Measurements from ENCODE around the gene CERS1.

The CERS1 gene

GRCh38 chr19:18848878-18849661 is 46.9 kb downstream of the CERS1 start:
- Mint-ChIP-seq H3K27me3 (no peaks in the 10 kb centered on the region), H3K4me1 (ENCODE audit: low read depth in 2 of 2) (peaks cover 45 to 49% of the 10 kb centered on the region in 2 donors), H3K36me3 (ENCODE audit: insufficient read depth) (peaks cover 71% of the 10 kb centered on the region), H3K9me3 (no peaks in the 10 kb centered on the region), H3K4me3 (peak overlapping the region; percentile 47 to 76), H3K27ac (peak overlapping the region; percentile 83 to 90)
- DNase-seq (no peak), ATAC-seq (replicated peaks) (no peak)

GRCh38 chr19:18847549-18848463 is 48.2 kb downstream of the CERS1 start:
- Mint-ChIP-seq H3K4me3 (peak overlapping the region in 1 of 2 donors; percentile 53), H3K9me3 (no peaks in the 10 kb centered on the region), H3K36me3 (ENCODE audit: insufficient read depth) (peaks cover 62% of the 10 kb centered on the region), H3K4me1 (ENCODE audit: low read depth in 2 of 2) (peaks cover 58 to 61% of the 10 kb centered on the region in 2 donors), H3K27ac (peak overlapping the region; percentile 82 to 90), H3K27me3 (no peaks in the 10 kb centered on the region)
- ATAC-seq (replicated peaks) (no peak), DNase-seq (no peak)

- H3K36me3 Mint-ChIP-seq (ENCODE audit: insufficient read depth), result peaks cover 60% of the 10 kb centered on the region
- H3K27ac Mint-ChIP-seq, result peak overlapping the region; percentile 62 to 82
- DNase-seq (peak; percentile 44 to 64 (median 61)), ATAC-seq (replicated peaks) (peak; percentile 68)
- no peaks in the 10 kb centered on the region for H3K27me3 Mint-ChIP-seq
- H3K4me1 Mint-ChIP-seq (ENCODE audit: low read depth in 2 of 2), result peaks cover 61 to 65% of the 10 kb centered on the region in 2 donors
- H3K9me3 Mint-ChIP-seq, result no peaks in the 10 kb centered on the region
- H3K4me3 Mint-ChIP-seq, result peak overlapping the region; percentile 45 to 53
Observed at GRCh38 chr19:18846862-18847548, 49.0 kb downstream of the CERS1 start.

GRCh38 chr19:18845961-18846360 is 50.0 kb downstream of the CERS1 start:
- DNase-seq (no peak), ATAC-seq (replicated peaks) (no peak)
- Mint-ChIP-seq H3K27ac (peak overlapping the region; percentile 56 to 62), H3K4me3 (peak overlapping the region; percentile 13 to 53), H3K36me3 (ENCODE audit: insufficient read depth) (peaks cover 50% of the 10 kb centered on the region), H3K27me3 (no peaks in the 10 kb centered on the region), H3K9me3 (no peaks in the 10 kb centered on the region), H3K4me1 (ENCODE audit: low read depth in 2 of 2) (peaks cover 71 to 76% of the 10 kb centered on the region in 2 donors)

DNA sequence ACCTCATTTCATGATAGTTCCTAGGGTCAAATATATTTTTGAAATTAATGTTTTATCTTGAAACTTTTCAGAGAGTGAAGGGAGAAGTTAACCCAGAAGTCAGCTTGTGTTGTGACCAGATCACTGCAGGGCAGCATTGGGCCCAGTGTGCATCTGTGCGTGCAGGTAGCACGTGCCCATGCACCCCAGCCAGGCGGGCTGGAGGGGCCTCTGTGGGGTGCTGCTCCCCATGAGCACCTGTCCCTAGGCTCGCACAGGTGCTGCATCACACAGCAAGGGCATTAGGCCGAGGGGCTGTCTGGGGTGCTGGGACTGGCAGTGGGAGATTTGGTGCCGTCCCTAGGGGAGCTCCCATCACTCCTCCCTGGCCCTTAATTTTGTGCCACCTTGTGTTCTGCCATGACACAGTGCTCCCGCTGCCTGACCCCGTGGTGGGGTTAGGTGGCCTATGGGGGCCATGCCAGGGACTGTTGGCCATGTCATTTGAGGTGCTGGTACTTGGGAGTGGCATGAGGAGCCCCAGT is 51.1 kb downstream of the CERS1 start:
- Mint-ChIP-seq H3K4me1 (ENCODE audit: low read depth in 2 of 2) (peaks cover 77 to 79% of the 10 kb centered on the region in 2 donors), H3K9me3 (no peaks in the 10 kb centered on the region), H3K36me3 (ENCODE audit: insufficient read depth) (peaks cover 45% of the 10 kb centered on the region), H3K27me3 (no peaks in the 10 kb centered on the region), H3K27ac (peak overlapping the region; percentile 77 to 88), H3K4me3 (peak overlapping the region; percentile 68 to 72)
- DNase-seq, result no peak
- ATAC-seq (replicated peaks), result no peak

- Mint-ChIP-seq H3K27ac (peak overlapping the region; percentile 77 to 88), H3K4me1 (ENCODE audit: low read depth in 2 of 2) (peaks cover 72% of the 10 kb centered on the region in 2 donors), H3K9me3 (no peaks in the 10 kb centered on the region)
Observed at GRCh38 chr19:18843960-18844359, 52.0 kb downstream of the CERS1 start.

DNA sequence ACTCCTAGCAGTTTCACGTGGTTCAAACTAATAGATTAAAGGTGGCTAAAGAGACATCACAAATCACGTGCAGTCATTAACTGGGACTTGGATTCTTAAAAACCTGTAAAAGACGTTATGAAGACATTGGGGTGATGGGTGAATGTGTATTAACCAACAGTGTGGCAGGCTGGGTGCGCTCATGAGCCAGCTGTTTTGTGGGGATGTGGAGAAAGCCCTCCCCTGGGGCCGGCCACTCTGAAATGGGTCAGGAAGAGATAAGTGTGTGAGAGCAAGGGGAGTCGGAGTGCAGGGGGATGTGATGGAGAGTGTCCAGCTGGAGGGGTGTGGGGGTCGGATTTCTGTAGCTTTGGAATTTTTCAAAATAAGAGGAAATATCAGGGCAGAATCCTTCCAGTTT is 53.8 kb downstream of the CERS1 start:
- Mint-ChIP-seq H3K27me3 (no peaks in the 10 kb centered on the region), H3K36me3 (ENCODE audit: insufficient read depth) (peaks cover 46% of the 10 kb centered on the region), H3K9me3 (no peaks in the 10 kb centered on the region), H3K4me3 (peak overlapping the region; percentile 65 to 66), H3K27ac (peak overlapping the region; percentile 77 to 78), H3K4me1 (ENCODE audit: low read depth in 2 of 2) (peaks cover 75 to 81% of the 10 kb centered on the region in 2 donors)
- DNase-seq (no peak), ATAC-seq (replicated peaks) (no peak)

More at GRCh38 chr19:18843960-18844359, 52.0 kb downstream of the CERS1 start:
- peak overlapping the region; percentile 68 to 72 for H3K4me3 Mint-ChIP-seq
- DNase-seq (no peak), ATAC-seq (replicated peaks) (peak; percentile 18)
- H3K36me3 Mint-ChIP-seq (ENCODE audit: insufficient read depth), result peaks cover 46% of the 10 kb centered on the region
- no peaks in the 10 kb centered on the region for H3K27me3 Mint-ChIP-seq

DNA sequence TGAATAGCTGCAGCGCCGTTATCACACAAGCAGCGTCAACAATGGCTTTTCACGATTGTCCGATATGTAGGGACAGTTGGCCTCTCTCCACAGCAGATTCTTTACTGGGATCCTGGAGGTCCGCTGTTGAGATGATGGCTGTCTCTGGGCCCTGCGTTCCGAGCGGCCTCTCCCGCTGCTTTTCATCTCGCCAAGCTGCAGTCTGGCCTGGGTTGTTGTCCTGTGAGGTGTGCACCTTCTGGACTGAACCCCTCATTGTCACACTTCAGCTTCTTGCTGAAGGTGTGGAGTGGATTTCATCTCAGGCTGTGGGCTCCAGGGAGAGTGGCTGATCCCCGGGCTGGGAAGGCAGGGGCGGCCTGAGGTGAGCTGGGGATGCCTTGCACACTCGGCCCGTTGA is 54.6 kb downstream of the CERS1 start:
- DNase-seq (no peak), ATAC-seq (replicated peaks) (no peak)
- peak overlapping the region; percentile 65 to 66 for H3K4me3 Mint-ChIP-seq
- peak overlapping the region; percentile 78 to 86 for H3K27ac Mint-ChIP-seq
- no peaks in the 10 kb centered on the region for H3K27me3 Mint-ChIP-seq
- peaks cover 74 to 79% of the 10 kb centered on the region in 2 donors for H3K4me1 Mint-ChIP-seq (ENCODE audit: low read depth in 2 of 2)
- no peaks in the 10 kb centered on the region for H3K9me3 Mint-ChIP-seq
- H3K36me3 Mint-ChIP-seq (ENCODE audit: insufficient read depth), result peaks cover 46% of the 10 kb centered on the region

GRCh38 chr19:18840288-18841267 is 55.4 kb downstream of the CERS1 start:
- DNase-seq (no peak), ATAC-seq (replicated peaks) (no peak)
- Mint-ChIP-seq H3K27me3 (no peaks in the 10 kb centered on the region), H3K4me3 (peak overlapping the region; percentile 65 to 66), H3K27ac (peak overlapping the region; percentile 78 to 86), H3K9me3 (no peaks in the 10 kb centered on the region), H3K4me1 (ENCODE audit: low read depth in 2 of 2) (peaks cover 76 to 79% of the 10 kb centered on the region in 2 donors), H3K36me3 (ENCODE audit: insufficient read depth) (peaks cover 48% of the 10 kb centered on the region)

DNA sequence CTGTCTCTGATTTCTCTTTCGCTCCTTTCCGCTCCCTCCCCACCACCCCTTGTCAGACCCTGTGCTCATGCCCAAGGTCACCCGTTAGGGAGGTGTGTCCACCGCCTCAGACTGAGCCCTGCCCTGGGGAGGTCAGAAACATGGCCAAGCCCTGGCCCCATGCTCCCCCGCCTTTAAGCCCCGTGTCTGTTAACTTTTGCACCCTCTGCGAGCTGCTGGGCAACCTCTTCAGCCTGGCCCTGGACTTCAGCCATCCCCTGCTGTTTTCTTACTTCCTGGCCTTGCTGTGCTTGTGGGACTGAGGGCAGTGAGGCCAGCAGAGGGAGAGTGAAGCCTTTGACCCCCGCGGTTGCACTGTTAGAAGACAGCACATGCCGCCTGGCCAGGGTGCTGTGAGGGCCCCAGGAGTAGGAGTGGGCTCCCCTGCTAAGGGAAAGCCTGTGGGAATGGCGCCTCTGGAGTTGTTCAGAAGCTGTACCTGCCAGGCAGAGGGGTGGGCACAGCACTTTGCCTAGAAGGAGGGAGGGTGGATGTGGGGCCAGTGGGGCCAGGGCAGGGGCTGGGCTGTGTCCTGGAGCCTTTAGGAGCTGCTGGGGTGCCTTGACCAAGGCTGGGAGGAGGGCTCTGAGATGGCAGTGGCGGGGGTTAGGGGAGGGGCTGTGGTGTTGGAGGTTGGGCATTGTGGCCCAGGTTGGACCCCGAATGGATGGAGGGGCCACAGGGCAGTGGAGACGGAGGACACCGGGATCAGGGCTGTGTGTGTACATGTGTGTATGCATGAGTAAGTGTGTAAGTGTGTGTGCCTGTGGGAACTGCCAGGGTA is 56.3 kb downstream of the CERS1 start:
- Mint-ChIP-seq H3K27ac (peak overlapping the region; percentile 78 to 86), H3K4me3 (peak overlapping the region; percentile 51 to 66), H3K36me3 (ENCODE audit: insufficient read depth) (peaks cover 52% of the 10 kb centered on the region), H3K4me1 (ENCODE audit: low read depth in 2 of 2) (peaks cover 78 to 81% of the 10 kb centered on the region in 2 donors), H3K9me3 (no peaks in the 10 kb centered on the region), H3K27me3 (no peaks in the 10 kb centered on the region)
- ATAC-seq (replicated peaks) (no peak), DNase-seq (no peak)

- Mint-ChIP-seq H3K4me1 (ENCODE audit: low read depth in 2 of 2) (peaks cover 57 to 61% of the 10 kb centered on the region in 2 donors), H3K9me3 (no peaks in the 10 kb centered on the region), H3K36me3 (ENCODE audit: insufficient read depth) (peaks cover 59% of the 10 kb centered on the region), H3K27me3 (no peaks in the 10 kb centered on the region), H3K4me3 (peak overlapping the region; percentile 87 to 94), H3K27ac (peak overlapping the region; percentile 88 to 96)
- no peak for DNase-seq
- ATAC-seq (replicated peaks), result no peak
Observed at GRCh38 chr19:18834644-18834984, 61.3 kb downstream of the CERS1 start.

All from effector memory CD8-positive, alpha-beta T cell (primary cell).